Right atrium auricular region (tissue), 2 donors: ENCODE measurements around the gene FAM13C. TPM values are rescaled to one million over a fixed set of nuclear protein-coding genes. Genes with fewer than 3 reads are reported as not detected.
A peak's percentile ranks its signal among the peaks of the same experiment; 100 is the strongest.

Experiments
- DNase-seq: peaks from one replicate; pipeline ENCODE4 v3.0.0-alpha.2; 2019; ENCODE audit warnings: low spot score
- H3K27ac ChIP-seq, 2 donors: fragments of 200-600 bp; sonication (generic); 1 replicate in 1 of 2; 2 replicates in 1 of 2; pipeline ENCODE4 v1.5.1; 2016 to 2019
- H3K27me3 ChIP-seq, 2 donors: fragments of 200-600 bp; sonication (generic); one replicate each; pipeline versions ENCODE4 v1.5.1 to v1.6.0; 2017 to 2019
- H3K36me3 ChIP-seq: fragments of 200-600 bp; sonication (generic); one replicate; pipeline ENCODE4 v1.5.1; 2016
- H3K4me1 ChIP-seq, 2 donors: fragments of 200-600 bp; sonication (generic); one replicate each; pipeline versions ENCODE4 v1.5.1 to v1.6.0; 2017 to 2019
- H3K4me3 ChIP-seq, 2 donors: fragments of 200-600 bp; sonication (generic); 1 replicate in 1 of 2; 2 replicates in 1 of 2; pipeline ENCODE4 v1.5.1; 2017 to 2019; ENCODE audit warnings: mild to moderate bottlenecking in 1 of 2, moderate library complexity in 1 of 2
- H3K9me3 ChIP-seq, 2 donors: fragments of 200-600 bp; sonication (generic); one replicate each; pipeline ENCODE4 v1.5.1; 2019
- total RNA-seq, 2 donors: library from RNA; depleted of rRNA; stranded (reverse); fragments of >200 nt; gene quantifications; one replicate each; pipeline ENCODE4 v1.1.0, GENCODE V29; 2016
- TF ChIP-seq, protein P1 (sequence below), 2 donors: fragments of 200-600 bp; sonication (generic); IDR thresholded peaks; one replicate each; pipeline ENCODE4 v1.5.1; 2019; ENCODE audit warnings: antibody characterized with exemption in 2 of 2

The FAM13C gene
- total RNA-seq, 2 donors from 2014 or later: 3.8 to 4.4 TPM

DNA sequence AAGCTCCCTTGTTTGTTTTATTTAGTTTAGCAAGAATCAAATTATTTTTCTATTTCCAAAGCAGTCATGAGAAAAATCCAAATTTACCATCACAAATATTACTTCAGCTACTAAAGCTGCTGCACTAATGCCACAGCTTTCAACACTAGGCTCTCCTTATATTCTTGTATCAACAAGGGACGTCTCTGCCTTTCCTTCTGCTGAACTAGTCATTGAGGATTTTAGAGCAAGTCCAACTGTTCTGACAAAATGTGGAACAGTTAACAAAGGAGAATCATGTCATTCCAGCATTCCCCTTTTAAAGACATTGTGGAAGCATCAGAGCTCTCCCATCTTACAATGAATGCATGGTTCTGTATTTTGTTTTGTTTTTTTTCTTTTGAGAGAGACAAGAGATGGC lies 28.6 kb downstream of the FAM13C start:
- peaks cover 0 to 20% of the 10 kb centered on the region in 2 donors for H3K4me1 ChIP-seq
- H3K4me3 ChIP-seq: no peak overlapping the region
- H3K27me3 ChIP-seq: no peaks in the 10 kb centered on the region
- DNase-seq: no peak
- TF ChIP-seq, protein P1, sequence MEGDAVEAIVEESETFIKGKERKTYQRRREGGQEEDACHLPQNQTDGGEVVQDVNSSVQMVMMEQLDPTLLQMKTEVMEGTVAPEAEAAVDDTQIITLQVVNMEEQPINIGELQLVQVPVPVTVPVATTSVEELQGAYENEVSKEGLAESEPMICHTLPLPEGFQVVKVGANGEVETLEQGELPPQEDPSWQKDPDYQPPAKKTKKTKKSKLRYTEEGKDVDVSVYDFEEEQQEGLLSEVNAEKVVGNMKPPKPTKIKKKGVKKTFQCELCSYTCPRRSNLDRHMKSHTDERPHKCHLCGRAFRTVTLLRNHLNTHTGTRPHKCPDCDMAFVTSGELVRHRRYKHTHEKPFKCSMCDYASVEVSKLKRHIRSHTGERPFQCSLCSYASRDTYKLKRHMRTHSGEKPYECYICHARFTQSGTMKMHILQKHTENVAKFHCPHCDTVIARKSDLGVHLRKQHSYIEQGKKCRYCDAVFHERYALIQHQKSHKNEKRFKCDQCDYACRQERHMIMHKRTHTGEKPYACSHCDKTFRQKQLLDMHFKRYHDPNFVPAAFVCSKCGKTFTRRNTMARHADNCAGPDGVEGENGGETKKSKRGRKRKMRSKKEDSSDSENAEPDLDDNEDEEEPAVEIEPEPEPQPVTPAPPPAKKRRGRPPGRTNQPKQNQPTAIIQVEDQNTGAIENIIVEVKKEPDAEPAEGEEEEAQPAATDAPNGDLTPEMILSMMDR (IDR thresholded peaks at IDR 0.05): no peak
- H3K27ac ChIP-seq: peak overlapping the region in 1 of 2 donors; percentile 14
- H3K36me3 ChIP-seq: no peaks in the 10 kb centered on the region
- no peaks in the 10 kb centered on the region for H3K9me3 ChIP-seq

DNA sequence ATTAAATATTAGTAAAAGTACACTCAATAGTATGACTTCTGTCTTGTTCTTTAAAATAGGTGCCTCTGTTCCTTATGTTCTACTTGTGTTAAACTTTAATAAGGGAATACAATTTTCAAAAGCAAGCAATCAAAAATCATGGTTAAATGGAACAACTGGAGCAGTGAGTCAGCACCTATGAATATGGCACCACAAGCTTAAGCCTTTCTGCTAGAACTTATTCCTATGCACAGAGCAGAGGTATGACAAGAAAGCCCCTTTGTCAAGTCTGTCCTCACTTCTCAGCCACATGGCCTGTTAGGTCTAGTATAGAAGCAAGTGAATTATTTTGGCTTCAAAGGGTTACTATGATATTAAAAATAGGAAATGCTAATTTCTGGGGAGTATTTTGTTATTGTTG lies 29.8 kb downstream of the FAM13C start:
- Histone ChIP-seq H3K27me3 (no peaks in the 10 kb centered on the region), H3K9me3 (no peaks in the 10 kb centered on the region), H3K4me3 (no peak overlapping the region), H3K36me3 (no peaks in the 10 kb centered on the region), H3K27ac (no peak overlapping the region), H3K4me1 (peaks cover 0 to 14% of the 10 kb centered on the region in 2 donors)
- no peak for DNase-seq
- TF ChIP-seq, protein P1 (IDR thresholded peaks at IDR 0.05): no peak

DNA sequence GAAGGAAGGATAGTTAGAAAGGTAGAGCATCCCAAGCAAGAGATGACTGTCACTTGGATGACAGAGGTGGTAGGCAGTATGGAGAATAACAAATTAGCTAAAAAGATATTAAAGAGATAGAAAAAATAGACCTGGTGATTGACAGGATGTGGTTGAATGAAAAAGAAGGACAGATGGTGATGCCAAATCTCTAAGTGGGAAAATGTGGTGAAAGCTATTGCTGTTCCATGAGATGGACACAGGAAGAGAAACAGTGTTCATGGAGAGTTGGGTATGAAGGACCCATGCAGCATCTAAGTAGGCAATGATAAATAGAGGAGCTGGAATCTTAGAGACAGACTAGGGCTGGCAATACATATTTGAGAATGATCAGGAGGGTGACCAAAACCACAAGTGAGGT lies 30.7 kb downstream of the FAM13C start:
- H3K4me1 ChIP-seq: peaks cover 0 to 5% of the 10 kb centered on the region in 2 donors
- TF ChIP-seq, protein P1 (IDR thresholded peaks at IDR 0.05): no peak
- no peak overlapping the region for H3K27ac ChIP-seq
- DNase-seq: no peak
- H3K36me3 ChIP-seq: no peaks in the 10 kb centered on the region
- H3K27me3 ChIP-seq: no peaks in the 10 kb centered on the region
- no peaks in the 10 kb centered on the region for H3K9me3 ChIP-seq
- no peak overlapping the region for H3K4me3 ChIP-seq

DNA sequence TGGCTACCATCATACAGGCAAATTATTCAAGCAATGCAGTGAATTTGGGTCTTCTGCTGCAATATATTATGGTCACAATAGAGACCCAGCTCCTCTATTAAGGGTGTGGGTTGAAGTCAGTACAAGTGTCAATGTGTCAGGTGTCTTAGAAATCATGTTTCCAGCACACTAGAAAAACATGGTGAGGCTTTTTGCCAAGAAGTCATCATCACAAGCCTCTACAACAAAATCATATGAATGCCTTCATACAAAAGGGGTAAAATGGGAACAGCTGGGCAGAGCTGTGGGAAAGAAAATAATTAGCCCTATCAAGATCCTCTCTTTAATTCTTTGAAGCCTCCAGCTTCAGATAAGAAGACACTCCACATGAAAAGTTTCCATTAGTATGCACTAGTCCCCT lies 37.2 kb downstream of the FAM13C start:
- H3K27me3 ChIP-seq: no peaks in the 10 kb centered on the region
- H3K4me3 ChIP-seq: no peak overlapping the region
- H3K9me3 ChIP-seq: no peaks in the 10 kb centered on the region
- TF ChIP-seq, protein P1 (IDR thresholded peaks at IDR 0.05): no peak
- no peaks in the 10 kb centered on the region for H3K36me3 ChIP-seq
- no peak overlapping the region for H3K27ac ChIP-seq
- peaks cover 0 to 3% of the 10 kb centered on the region in 2 donors for H3K4me1 ChIP-seq
- no peak for DNase-seq

DNA sequence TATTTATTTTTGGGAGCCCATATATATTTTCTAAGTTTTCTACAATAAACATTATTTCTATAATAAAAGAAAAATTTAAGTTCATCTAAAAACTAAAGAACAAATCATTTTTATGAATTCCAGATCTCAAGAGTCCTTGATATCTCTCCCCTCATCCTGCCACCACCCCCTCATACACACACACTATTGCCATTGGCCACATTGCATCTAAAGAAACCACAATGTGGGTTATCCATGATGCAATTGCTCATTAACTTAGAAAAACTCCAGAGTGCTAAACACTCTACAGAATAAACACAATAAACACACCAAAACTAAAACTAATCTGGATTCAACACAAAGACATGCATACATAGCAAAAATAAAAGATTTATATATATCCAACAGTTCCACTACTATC lies 37.8 kb downstream of the FAM13C start:
- H3K27ac ChIP-seq: no peak overlapping the region
- no peak for DNase-seq
- H3K4me3 ChIP-seq: no peak overlapping the region
- H3K9me3 ChIP-seq: no peaks in the 10 kb centered on the region
- peaks cover 0 to 3% of the 10 kb centered on the region in 2 donors for H3K4me1 ChIP-seq
- no peaks in the 10 kb centered on the region for H3K36me3 ChIP-seq
- no peaks in the 10 kb centered on the region for H3K27me3 ChIP-seq
- TF ChIP-seq, protein P1 (IDR thresholded peaks at IDR 0.05): no peak

DNA sequence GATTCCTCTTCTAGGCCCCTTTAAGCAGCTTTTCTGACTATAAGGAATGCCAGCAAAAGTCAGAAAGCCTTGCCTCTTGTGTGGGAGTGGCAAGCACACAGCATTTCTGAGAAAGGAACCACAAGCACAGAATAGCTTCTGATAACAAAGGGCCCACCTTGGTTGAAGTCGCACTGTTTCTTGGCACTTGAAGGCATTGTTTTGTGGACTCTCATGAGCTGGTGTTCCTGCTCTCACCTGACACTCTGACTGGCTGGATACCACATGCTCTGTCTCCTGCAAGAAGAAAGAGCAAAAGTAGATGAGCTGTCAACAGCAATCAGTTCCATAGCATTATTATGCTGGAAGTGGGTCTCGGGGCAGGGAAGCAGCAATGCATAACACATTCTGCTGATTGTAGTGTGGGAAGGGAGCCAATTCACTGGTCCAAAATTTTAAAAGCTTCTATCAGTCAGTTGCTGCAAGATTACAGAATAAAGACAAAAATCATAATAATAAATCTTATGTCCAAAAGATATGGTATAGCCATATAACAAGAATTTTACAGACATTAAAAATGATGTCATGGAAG lies 38.4 kb downstream of the FAM13C start:
- H3K9me3 ChIP-seq: no peaks in the 10 kb centered on the region
- H3K4me3 ChIP-seq: no peak overlapping the region
- TF ChIP-seq, protein P1 (IDR thresholded peaks at IDR 0.05): no peak
- no peak overlapping the region for H3K27ac ChIP-seq
- H3K36me3 ChIP-seq: no peaks in the 10 kb centered on the region
- H3K27me3 ChIP-seq: no peaks in the 10 kb centered on the region
- peaks cover 0 to 3% of the 10 kb centered on the region in 2 donors for H3K4me1 ChIP-seq
- no peak for DNase-seq
